CD4-positive, alpha-beta T cell treated with Interleukin-15 for 1 hour (primary cell): ENCODE data around the gene PSMB3.
"Not testable (repeated sequence)": the region's sequence is repeated elsewhere in the genome, so short reads cannot be mapped to it uniquely, and the experiment has no call there.

Experiments
- DNase-seq: peaks from one replicate; pipeline ENCODE4 v3.0.0-alpha.2; 2020

PSMB3 gene

DNA sequence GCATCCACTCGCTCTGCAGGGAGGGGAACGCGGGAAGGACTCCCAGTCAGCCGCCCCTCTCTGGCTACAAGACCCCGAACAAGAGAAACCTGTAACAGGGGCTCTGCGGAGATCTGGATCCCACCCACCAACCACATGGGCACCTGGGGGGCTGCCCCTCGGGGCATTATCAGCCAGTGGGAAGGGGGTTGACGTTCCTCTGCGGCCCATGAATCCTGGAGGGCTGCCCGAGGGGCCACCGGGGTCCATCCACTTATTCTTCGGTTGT lies 2.6 kb upstream of the PSMB3 start:
- no peak for DNase-seq

DNA sequence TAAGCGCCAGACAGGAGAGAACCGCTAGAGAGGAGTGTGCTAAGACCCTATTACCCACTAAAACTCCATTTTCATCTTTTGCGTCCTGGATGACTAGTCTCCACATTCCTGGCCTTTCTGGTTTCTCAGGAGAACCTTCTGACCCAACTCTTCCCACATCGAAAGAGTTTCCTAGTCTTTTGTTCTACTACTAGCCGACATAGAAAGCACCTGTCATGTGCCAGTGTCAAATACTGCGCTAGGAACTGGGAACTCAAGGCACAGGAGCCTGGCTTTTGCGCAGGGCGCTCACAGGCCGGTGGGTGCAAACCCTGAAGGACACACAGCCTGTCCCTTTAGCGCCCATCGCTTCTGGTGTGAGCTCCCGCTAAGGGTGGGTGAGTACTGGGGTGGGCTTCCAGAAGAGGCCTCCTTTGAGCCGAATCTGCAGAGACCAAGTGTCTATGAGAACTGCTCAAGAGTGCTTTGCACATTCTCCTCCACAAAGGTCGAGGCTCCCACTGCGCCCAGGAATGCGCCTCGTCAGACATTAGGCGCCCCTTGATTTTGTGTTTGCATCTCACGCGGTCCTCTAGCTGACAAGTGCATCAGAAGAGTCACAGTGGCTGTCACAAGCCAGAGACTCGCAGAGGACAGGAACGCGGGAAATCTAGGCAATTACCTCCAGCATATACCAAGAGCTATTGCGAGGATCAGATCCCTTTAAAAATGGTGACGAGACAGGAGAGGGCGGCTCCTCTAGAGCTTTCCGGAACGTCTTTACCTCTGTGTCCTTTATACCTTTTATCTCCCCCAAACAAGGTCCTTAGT lies 2.0 kb upstream of the PSMB3 start:
- no peak for DNase-seq

GRCh38 chr17:38751144-38751807 lies 1.3 kb upstream of the PSMB3 start:
- DNase-seq = no peak

GRCh38 chr17:38751808-38752307 lies 683 bp upstream of the PSMB3 start:
- peak; percentile 83 for DNase-seq

DNA sequence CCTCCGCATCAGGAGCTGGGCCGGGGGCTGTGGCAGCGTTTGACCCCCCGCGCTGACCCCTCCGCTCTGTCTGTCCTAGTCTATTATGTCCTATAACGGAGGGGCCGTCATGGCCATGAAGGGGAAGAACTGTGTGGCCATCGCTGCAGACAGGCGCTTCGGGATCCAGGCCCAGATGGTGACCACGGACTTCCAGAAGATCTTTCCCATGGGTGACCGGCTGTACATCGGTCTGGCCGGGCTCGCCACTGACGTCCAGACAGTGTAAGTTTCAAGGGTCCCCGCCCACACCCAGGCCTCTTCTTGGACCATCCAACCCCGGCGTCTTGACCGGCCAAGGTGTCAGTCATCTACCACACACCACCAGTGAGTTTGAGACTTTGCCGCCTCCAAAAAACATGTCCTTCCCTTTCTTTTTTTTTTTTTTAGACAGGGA lies 548 bp downstream of the PSMB3 start:
- no peak for DNase-seq

DNA sequence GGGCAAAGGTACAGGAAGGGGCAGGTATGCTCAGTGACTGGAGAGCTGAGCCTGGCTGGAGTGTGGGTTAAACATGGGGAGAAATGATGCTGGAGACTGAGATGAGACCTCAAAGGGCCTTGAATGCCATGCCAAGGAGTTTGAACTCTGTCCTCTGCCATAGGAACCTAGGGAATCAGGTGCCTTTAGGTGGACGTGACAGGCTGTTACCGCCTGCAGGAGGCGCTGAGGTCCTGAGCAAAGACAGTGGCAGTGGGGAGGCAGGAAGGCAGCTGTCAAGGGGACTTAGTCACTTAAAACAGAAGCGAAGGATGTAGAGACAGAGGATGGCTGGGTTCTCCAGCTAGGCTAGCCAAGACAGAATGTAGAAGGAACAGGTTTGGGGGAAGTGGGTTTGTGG lies 9.1 kb downstream of the PSMB3 start:
- peak; percentile 23 for DNase-seq

DNA sequence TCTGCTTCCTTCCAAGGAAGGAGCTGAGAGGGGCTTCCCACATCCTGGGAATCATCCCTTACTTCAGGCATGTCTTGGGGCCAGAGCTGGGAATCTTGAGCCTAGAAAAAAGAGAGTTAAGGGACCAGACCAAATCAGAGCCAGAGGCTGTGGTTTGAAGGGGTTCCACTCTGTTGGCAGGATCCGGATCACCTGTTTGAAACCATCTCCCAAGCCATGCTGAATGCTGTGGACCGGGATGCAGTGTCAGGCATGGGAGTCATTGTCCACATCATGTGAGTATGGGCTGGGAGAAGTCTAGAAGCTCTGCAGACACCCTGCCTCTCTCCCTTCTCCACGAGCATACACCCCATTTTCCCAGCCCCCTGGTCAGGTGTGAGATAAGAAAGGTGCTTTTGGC lies 9.7 kb downstream of the PSMB3 start:
- DNase-seq = no peak

DNA sequence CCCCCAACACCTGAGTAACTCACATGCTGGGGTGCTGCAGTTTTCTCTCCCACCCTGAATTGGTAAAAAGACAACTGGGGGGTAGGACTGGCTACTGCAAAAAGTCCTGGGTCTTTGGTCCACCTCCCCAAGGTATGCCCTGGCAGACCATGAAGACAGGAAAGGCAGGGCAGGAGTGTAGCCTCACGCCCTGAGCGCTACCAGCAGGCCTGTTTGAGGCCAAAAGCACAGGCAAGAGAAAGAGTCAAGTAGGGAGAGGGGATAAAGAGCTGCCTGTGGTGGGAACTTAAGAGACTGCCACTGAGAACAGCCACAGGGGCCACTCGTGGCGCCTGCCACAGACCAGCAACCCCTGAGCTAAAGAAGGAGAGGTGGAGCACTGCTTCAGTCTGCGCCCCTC lies 13.8 kb downstream of the PSMB3 start:
- no peak for DNase-seq

DNA sequence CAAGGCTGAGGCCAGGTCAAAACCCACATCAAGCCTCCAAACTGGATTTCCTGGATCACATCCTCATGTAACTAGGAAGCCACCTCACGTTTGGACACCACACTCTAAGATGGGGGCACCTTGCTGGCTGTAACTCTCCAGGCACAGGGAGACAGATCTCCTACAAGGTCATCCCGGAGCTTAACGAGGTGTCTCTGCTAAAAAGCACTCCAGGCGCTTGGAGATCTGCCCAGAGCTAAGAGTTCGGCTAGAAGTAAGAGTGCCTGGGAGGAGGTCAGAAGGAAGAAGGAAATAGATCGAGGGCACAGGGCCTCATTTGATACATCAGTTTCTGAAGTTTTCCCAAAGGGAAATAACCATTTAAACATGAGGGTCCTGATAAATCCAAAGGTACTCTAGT lies 15.9 kb downstream of the PSMB3 start:
- no peak for DNase-seq

DNA sequence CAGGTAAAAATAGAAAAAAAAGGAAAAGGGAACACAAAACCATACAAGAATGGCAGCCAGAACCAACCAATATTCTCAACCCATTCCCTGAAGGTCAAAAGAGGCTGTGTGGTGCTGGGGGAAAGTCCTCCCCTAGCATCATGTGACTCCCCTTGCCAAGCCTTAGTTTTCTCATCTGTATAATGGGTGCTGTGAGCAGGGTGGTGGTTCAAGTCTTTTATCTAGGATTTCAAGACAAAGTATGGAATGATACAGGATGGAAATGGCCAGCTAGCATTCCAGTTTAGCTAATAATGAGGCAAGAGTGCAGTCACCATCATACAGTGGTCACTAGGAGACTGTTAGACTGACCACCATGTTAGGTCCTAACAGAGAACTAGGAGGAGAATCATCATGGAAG lies 20.7 kb downstream of the PSMB3 start:
- DNase-seq = no peak

GRCh38 chr17:38777641-38778250 lies 25.2 kb downstream of the PSMB3 start:
- DNase-seq = no peak

GRCh38 chr17:38779965-38780752 lies 27.6 kb downstream of the PSMB3 start:
- no peak for DNase-seq

- DNase-seq = no peak
Measured at GRCh38 chr17:38783227-38783626, 30.7 kb downstream of the PSMB3 start.

- DNase-seq = no peak
Measured at GRCh38 chr17:38786372-38786771, 33.8 kb downstream of the PSMB3 start.

DNA sequence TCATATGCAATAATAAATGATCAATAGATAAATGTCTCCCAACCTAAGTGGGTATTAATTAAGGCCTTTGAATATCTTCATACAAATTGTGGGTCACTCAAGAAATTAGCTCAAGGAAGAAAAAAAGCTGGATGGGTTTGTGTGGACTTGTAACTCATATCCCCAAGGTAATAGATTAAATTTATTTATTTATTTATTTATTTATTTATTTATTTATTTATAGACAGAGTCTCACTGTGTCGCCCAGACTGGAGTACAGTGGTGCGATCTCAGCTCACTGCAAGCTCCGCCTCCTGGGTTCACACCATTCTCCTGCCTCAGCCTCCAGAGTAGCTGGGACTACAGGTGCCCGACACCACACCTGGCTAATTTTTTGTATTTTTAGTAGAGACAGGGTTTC lies 35.5 kb downstream of the PSMB3 start:
- not testable (repeated sequence) for DNase-seq

DNA sequence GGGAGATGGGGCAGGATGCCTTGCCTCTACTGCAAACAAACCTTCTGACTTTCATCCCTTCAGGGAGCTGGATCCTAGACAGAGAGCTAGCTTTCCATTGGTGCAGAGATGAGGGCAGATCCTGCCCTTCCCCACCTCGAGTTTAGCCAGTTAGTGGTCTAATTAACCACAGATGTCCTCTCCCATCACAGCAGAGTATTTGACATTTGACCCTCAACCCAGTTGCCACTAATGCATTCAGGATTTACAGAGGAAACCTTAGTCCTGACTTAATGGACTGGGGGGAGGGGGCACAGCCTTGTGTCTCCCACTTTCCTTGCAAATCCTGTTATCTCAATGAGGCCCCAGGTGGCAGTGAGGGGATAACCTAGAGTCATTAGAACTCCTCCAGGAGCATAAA lies 36.6 kb downstream of the PSMB3 start:
- no peak for DNase-seq

DNA sequence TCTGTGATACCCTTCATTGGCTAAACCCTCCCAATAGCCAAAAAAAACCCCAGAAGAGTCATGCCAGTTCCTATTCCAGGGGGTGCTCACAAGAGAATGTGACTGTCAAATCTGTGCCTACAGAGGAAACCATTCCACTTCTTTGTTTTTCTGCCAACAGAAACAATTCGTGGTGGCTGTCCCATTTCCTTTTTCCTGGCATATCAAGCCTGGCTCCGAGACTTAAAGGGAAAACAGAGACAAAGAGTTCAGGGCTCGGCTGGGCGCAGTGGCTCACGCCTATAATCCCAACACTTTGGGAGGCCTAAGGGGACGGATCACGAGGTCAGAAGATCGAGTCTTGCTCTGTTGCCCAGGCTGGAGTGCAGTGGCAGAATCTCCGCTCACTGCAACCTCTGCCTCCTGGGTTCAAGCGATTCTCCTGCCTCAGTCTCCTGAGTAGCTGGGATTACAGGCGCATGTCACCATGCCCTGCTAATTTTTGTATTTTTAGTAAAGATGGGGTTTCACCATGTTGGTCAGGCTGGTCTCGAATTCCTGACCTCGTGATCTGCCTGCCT lies 37.7 kb downstream of the PSMB3 start:
- DNase-seq = not testable (repeated sequence)

- DNase-seq = no peak
Measured at GRCh38 chr17:38791162-38791561, 38.6 kb downstream of the PSMB3 start.

DNA sequence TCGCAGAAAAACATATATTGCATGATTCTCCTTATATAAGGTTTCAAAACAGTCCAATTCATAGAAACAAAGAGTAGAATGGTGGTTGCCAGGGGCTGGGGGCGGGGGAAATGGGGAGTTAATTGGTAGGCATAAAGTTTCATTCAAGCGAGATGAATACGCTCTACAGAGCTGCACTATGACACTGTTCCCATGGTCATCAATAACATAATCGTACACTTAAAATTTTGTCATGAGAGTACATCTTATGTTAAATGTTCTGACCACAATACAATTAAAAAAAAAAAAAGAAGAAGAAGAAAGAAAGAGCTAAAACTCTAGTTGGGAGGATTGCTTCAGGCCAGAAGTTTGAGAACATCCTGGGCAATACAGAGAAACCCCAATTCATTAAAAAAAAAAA lies 41.7 kb downstream of the PSMB3 start:
- no peak for DNase-seq

DNA sequence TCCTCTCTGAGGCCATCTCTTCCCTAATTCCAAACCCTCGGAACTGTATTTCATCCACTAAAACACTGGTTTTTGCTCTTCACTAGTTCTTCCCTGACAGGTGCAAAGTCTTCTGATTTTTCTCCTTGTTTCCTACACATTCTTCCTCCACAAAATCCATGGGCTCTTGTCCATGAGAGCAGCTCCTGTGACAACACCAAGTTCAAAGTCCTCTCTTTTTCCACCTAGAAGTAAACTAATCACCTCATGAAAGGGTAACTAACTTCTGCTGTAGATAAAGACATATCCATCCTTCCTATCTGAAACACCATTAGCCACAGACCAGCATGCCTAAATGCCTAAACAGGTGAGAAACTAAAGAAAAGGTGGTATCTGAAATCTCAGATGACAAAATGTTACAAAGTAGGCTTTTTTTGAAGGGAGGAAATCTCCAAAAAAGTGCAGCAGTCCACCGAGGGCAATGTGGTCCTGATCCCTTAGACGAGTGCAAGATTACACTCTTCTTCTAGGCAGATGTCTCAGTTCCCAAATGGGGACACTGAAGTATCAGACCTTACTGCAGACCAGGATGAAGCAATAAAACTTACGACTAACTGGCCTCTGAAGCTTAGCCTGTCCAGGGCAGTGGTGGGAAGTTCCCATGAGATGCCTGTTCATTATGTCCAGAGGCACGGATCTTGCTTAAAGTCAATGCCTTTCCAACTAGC lies 44.1 kb downstream of the PSMB3 start:
- no peak for DNase-seq

GRCh38 chr17:38797158-38797490 lies 44.6 kb downstream of the PSMB3 start:
- no peak for DNase-seq

GRCh38 chr17:38797828-38798227 lies 45.3 kb downstream of the PSMB3 start:
- no peak for DNase-seq
